AG04450 (cell line): ENCODE data around the gene MGLL. TPM values are rescaled to one million over a fixed set of nuclear protein-coding genes. Genes with fewer than 3 reads are reported as not detected.

Experiments
- CTCF ChIA-PET: fragments of 300-600, 350-600 bp; formaldehyde crosslinking; extraction: SDS; loops from one replicate; lab custom pipeline; 2022; ENCODE audit warnings: antibody characterized with exemption, inconsistent platforms; lab: Charles Lee
- POLR2A ChIA-PET: fragments of 350-600 bp; formaldehyde crosslinking; extraction: SDS; loops from one replicate; lab custom pipeline; 2021; ENCODE audit warnings: antibody characterized with exemption, inconsistent platforms; lab: Yijun Ruan, JAX
- DNase-seq: peaks from one replicate; pipeline ENCODE4 v3.0.0-alpha.2; 2011; ENCODE audit warnings: low read depth, low spot score
- H3K27ac ChIP-seq: one replicate; pipeline ENCODE4 v1.5.1; 2012; ENCODE audit warnings: low read depth, low read length, control low read depth
- H3K27me3 ChIP-seq: one replicate; pipeline ENCODE4 v1.6.0; 2012; ENCODE audit warnings: low read length; ENCODE audit not compliant: control insufficient read depth, insufficient read depth
- H3K4me3 ChIP-seq: 2 replicates; pipeline ENCODE4 v1.5.1; 2011; ENCODE audit warnings: mild to moderate bottlenecking, low read depth, low read length, control low read depth
- H3K9me3 ChIP-seq: 2 replicates; pipeline ENCODE4 v1.5.1; 2012; ENCODE audit warnings: low read length; ENCODE audit not compliant: control insufficient read depth, insufficient read depth
- polyA plus RNA-seq: library from polyadenylated mRNA; depleted of rRNA; stranded (reverse); fragments of >200 nt; gene quantifications from 2 replicates; pipeline ENCODE4 v1.2.3, GENCODE V29; 2011
- TF ChIP-seq, protein P1 (sequence below): IDR thresholded peaks from 2 replicates; pipeline ENCODE4 v1.5.1; 2011; ENCODE audit warnings: low read depth, low read length, control low read depth, inconsistent platforms

Gene MGLL
- polyA plus RNA-seq, 1 experiment: 49.1 TPM

- peak overlapping the region; percentile 57 for H3K27ac ChIP-seq
- TF ChIP-seq, protein P1, sequence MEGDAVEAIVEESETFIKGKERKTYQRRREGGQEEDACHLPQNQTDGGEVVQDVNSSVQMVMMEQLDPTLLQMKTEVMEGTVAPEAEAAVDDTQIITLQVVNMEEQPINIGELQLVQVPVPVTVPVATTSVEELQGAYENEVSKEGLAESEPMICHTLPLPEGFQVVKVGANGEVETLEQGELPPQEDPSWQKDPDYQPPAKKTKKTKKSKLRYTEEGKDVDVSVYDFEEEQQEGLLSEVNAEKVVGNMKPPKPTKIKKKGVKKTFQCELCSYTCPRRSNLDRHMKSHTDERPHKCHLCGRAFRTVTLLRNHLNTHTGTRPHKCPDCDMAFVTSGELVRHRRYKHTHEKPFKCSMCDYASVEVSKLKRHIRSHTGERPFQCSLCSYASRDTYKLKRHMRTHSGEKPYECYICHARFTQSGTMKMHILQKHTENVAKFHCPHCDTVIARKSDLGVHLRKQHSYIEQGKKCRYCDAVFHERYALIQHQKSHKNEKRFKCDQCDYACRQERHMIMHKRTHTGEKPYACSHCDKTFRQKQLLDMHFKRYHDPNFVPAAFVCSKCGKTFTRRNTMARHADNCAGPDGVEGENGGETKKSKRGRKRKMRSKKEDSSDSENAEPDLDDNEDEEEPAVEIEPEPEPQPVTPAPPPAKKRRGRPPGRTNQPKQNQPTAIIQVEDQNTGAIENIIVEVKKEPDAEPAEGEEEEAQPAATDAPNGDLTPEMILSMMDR: no peak
- no peak overlapping the region for H3K4me3 ChIP-seq
- H3K9me3 ChIP-seq: no peaks in the 10 kb centered on the region; the same call in 1 of the 2 replicates
- H3K27me3 ChIP-seq: no peaks in the 10 kb centered on the region
- ChIA-PET CTCF (no interaction called here), POLR2A (no interaction called here)
- DNase-seq: no peak
These were observed 134.3 kb downstream of the MGLL start for GRCh38 chr3:127688022-127688415.

DNA sequence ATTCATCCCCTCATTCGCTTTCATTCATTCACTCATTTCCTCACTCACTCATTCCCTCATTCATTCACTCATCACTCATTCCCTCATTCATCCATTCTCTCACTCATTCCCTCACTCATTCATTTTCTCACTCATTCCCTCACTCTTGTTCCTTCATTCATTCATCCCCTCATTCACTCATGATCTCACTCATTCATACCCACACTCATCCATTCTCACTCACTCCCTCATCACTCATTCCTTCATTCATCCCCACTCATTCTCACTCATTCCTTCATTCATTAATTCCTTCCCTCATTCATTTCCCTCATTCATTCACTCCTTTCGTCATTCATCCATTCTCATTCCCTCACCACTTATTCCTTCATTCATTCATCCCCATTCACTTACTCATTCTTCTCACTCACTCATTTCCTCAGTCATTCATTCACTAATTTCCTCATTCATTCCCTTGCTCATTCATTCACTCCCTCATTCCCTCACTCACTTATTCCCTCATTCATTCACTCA is 135.0 kb downstream of the MGLL start:
- Histone ChIP-seq H3K4me3 (no peak overlapping the region), H3K9me3 (no peaks in the 10 kb centered on the region; the same call in 1 of the 2 replicates), H3K27ac (no peak overlapping the region), H3K27me3 (no peaks in the 10 kb centered on the region)
- no peak for DNase-seq
- TF ChIP-seq, protein P1: no peak
- POLR2A ChIA-PET: no interaction called here
- CTCF ChIA-PET: no interaction called here

GRCh38 chr3:127686512-127686894 is 135.8 kb downstream of the MGLL start:
- no peak overlapping the region for H3K4me3 ChIP-seq
- CTCF ChIA-PET: no interaction called here
- no peaks in the 10 kb centered on the region; the same call in 1 of the 2 replicates for H3K9me3 ChIP-seq
- POLR2A ChIA-PET: no interaction called here
- TF ChIP-seq, protein P1: no peak
- no peak for DNase-seq
- no peaks in the 10 kb centered on the region for H3K27me3 ChIP-seq
- no peak overlapping the region for H3K27ac ChIP-seq

DNA sequence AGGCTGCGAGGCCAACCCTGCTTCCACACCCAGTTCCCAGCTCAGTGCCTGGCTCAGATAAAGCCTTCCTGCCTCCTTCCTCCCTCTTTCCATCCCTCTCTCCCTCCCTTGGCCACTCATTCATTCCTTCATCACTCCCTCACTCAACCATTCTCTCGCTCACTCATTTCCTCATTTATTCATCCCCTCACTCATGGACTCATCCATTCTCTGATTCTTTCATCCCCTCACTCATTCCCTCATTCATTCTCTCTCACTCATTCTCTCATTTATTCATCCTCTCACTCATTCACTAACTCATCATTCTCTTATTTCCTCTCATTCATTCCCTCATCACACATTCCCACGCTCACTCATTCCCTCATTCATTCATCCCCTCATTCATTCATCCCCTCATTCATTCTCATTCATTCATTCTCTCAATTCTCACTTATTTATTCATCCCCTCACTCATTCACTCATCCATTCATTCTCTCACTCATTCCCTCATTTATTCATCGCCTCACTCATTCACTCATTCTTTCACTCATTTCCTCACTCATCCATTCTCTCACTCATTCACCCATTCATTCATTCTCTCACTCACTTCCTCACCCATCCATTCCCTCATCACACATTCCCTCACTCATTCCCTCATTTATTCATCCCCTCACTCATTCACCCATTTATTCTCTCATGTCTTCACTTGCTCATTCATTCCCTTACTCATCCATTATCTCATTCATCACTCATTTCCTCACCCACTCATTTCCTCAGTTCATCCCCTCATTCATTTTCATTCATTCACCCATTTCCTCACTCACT is 136.4 kb downstream of the MGLL start:
- ChIA-PET CTCF (no interaction called here), POLR2A (no interaction called here)

More for the DNA sequence above, 136.4 kb downstream of the MGLL start:
- Histone ChIP-seq H3K4me3 (no peak overlapping the region), H3K27ac (no peak overlapping the region), H3K27me3 (no peaks in the 10 kb centered on the region), H3K9me3 (no peaks in the 10 kb centered on the region; the same call in 1 of the 2 replicates)
- TF ChIP-seq, protein P1: no peak
- no peak for DNase-seq
